Naive thymus-derived CD4-positive, alpha-beta T cell (primary cell): ENCODE results near the gene TOM1L2. TPM values are rescaled to one million over a fixed set of nuclear protein-coding genes. Genes with fewer than 3 reads are reported as not detected.

ENCODE experiments used
- ATAC-seq: fragments of 150-1000 bp; cut with Tn5 transposase; 2 replicates; pipeline ENCODE4 v1.10.0; 2021; ENCODE audit warnings: mild to moderate bottlenecking, moderate library complexity
- CTCF ChIA-PET: fragments of 350-600 bp; sonication (Branson Sonifier 250); formaldehyde crosslinking; loops from one replicate; lab custom pipeline; 2021; ENCODE audit warnings: antibody characterized with exemption; lab: Charles Lee
- POLR2A ChIA-PET: fragments of 350-600 bp; sonication (Branson Sonifier 250); formaldehyde crosslinking; loops from one replicate; lab custom pipeline; 2021; ENCODE audit warnings: antibody characterized with exemption, inconsistent platforms; lab: Charles Lee
- DNase-seq, 9 donors: peaks; one replicate each; pipeline versions ENCODE4 v3.0.0 to v3.0.0-alpha.2; 2020 to 2022; ENCODE audit warnings: mixed read lengths in 1 of 9
- H3K27ac ChIP-seq: one replicate; pipeline ENCODE4 v1.7.0; 2013; ENCODE audit warnings: mild to moderate bottlenecking, low read depth, low read length, moderate library complexity
- H3K27me3 ChIP-seq, 2 donors: one replicate each; pipeline ENCODE4 v1.7.0; 2013; ENCODE audit warnings: low read length in 2 of 2, mild to moderate bottlenecking in 2 of 2, moderate library complexity in 2 of 2; ENCODE audit not compliant: control insufficient read depth in 2 of 2, insufficient read depth in 2 of 2
- H3K36me3 ChIP-seq, 3 experiments: 1 replicate in 2 of 3; 2 replicates in 1 of 3; pipeline ENCODE4 v1.7.0; 2013; ENCODE audit warnings: low read length in 3 of 3, mild to moderate bottlenecking in 3 of 3, moderate library complexity in 1 of 3; ENCODE audit not compliant: insufficient read depth in 3 of 3, control insufficient read depth in 2 of 3
- H3K4me1 ChIP-seq, 2 donors: one replicate each; pipeline ENCODE4 v1.7.0; 2013; ENCODE audit warnings: low read length in 2 of 2, mild to moderate bottlenecking in 2 of 2, moderate library complexity in 1 of 2; ENCODE audit not compliant: control insufficient read depth in 2 of 2, insufficient read depth in 2 of 2
- H3K4me3 ChIP-seq: 2 replicates; pipeline ENCODE4 v1.7.0; 2013; ENCODE audit warnings: mild to moderate bottlenecking, low read length
- H3K9me3 ChIP-seq, 3 experiments: 1 replicate in 2 of 3; 2 replicates in 1 of 3; pipeline ENCODE4 v1.7.0; 2013; ENCODE audit warnings: low read length in 3 of 3; ENCODE audit not compliant: control insufficient read depth in 2 of 3
- H3K27ac Mint-ChIP-seq, 9 donors: one replicate each; pipeline ENCODE4 v1.8.0; 2020 to 2022; ENCODE audit warnings: mixed read lengths in 9 of 9, mild to moderate bottlenecking in 8 of 9, moderate library complexity in 5 of 9, inconsistent platforms in 2 of 9
- H3K27me3 Mint-ChIP-seq, 5 donors: one replicate each; pipeline ENCODE4 v1.8.0; 2021 to 2022; ENCODE audit warnings: mixed read lengths in 5 of 5, mild to moderate bottlenecking in 1 of 5
- H3K36me3 Mint-ChIP-seq, 5 donors: one replicate each; pipeline ENCODE4 v1.8.0; 2020 to 2022; ENCODE audit warnings: mixed read lengths in 5 of 5, mild to moderate bottlenecking in 3 of 5, inconsistent platforms in 1 of 5
- H3K4me1 Mint-ChIP-seq, 7 donors: one replicate each; pipeline ENCODE4 v1.8.0; 2020 to 2022; ENCODE audit warnings: mixed read lengths in 7 of 7, mild to moderate bottlenecking in 3 of 7, inconsistent platforms in 1 of 7
- H3K4me3 Mint-ChIP-seq, 10 donors: one replicate each; pipeline ENCODE4 v1.8.0; 2020 to 2022; ENCODE audit warnings: mild to moderate bottlenecking in 10 of 10, mixed read lengths in 10 of 10, moderate library complexity in 6 of 10, inconsistent platforms in 2 of 10
- H3K9me3 Mint-ChIP-seq, 11 donors: one replicate each; pipeline ENCODE4 v1.8.0; 2020 to 2022; ENCODE audit warnings: mixed read lengths in 11 of 11, mild to moderate bottlenecking in 4 of 11, inconsistent platforms in 1 of 11, moderate library complexity in 1 of 11
- intact Hi-C, 2 donors: fragments of 100-400 bp; cut with micrococcal nuclease; formaldehyde crosslinking; loops; one replicate each; pipeline ENCODE4 v1.15.1; 2023
- microRNA-seq: library from miRNA; unstranded; fragments of <30 nt; microRNA quantifications from one replicate; pipeline ENCODE4 v1.2.0, GENCODE V29; 2022; ENCODE audit warnings: borderline microRNAs expressed
- polyA plus RNA-seq, 2 donors: library from polyadenylated mRNA; unstranded; fragments of 300-500 nt; fragmentation: Illumina TruSeq; gene quantifications; one replicate each; pipeline ENCODE4 v1.2.3, GENCODE V29; 2021
- total RNA-seq, 6 experiments: library from RNA in 5 of 6; stranded (reverse) in 5 of 6; gene quantifications; 1 replicate in 5 of 6; 2 replicates in 1 of 6; pipeline ENCODE4 v1.2.3 and lab custom pipeline; 2021 to 2026

TOM1L2 gene
- total and polyA plus RNA-seq, 7 experiments from 2014 or later: 6.9 to 84.1 (median 61.0) TPM

- H3K4me1 Mint-ChIP-seq: peaks cover 18 to 28% (median 25%) of the 10 kb centered on the region in 7 donors
- POLR2A ChIA-PET: no interaction called here
Measured at GRCh38 chr17:17796787-17797061, 175.5 kb downstream of the TOM1L2 start.

GRCh38 chr17:17795946-17796786 is 176.0 kb downstream of the TOM1L2 start:
- Mint-ChIP-seq H3K36me3 (peaks cover 0 to 8% (median 0%) of the 10 kb centered on the region in 5 donors), H3K4me1 (peaks cover 18 to 29% (median 27%) of the 10 kb centered on the region in 7 donors), H3K27ac (no peak overlapping the region), H3K27me3 (no peaks in the 10 kb centered on the region), H3K4me3 (no peak overlapping the region), H3K9me3 (peaks cover 0 to 2% (median 0%) of the 10 kb centered on the region in 11 donors)
- H3K27ac ChIP-seq: no peak overlapping the region
- no peak overlapping the region for H3K4me3 ChIP-seq
- ChIA-PET CTCF (interaction anchor here (1.0 kb wide), 1 partner anchor 11 kb away, joined by 3 read pairs; no protein-coding TSS in a partner anchor), POLR2A (interaction anchor here (1.2 kb wide), 1 partner anchor 40 kb away, joined by 5 read pairs; no protein-coding TSS in a partner anchor)
- intact Hi-C loops: no loop called here
- H3K36me3 ChIP-seq: peaks cover 0 to 38% (median 0%) of the 10 kb centered on the region in 3 experiments
- no peaks in the 10 kb centered on the region for H3K27me3 ChIP-seq
- no peaks in the 10 kb centered on the region for H3K9me3 ChIP-seq
- DNase-seq (no peak), ATAC-seq (no peak)
- H3K4me1 ChIP-seq: peaks cover 8 to 19% of the 10 kb centered on the region in 2 donors

More at GRCh38 chr17:17796787-17797061, 175.5 kb downstream of the TOM1L2 start:
- H3K4me3 Mint-ChIP-seq: no peak overlapping the region
- CTCF ChIA-PET: interaction anchor here (1.0 kb wide), 1 partner anchor 11 kb away, joined by 3 read pairs; no protein-coding TSS in a partner anchor
- no peak for ATAC-seq
- intact Hi-C loops: no loop called here
- no peak overlapping the region for H3K27ac Mint-ChIP-seq
- Histone ChIP-seq H3K27me3 (no peaks in the 10 kb centered on the region), H3K4me3 (no peak overlapping the region), H3K36me3 (peaks cover 0 to 38% (median 0%) of the 10 kb centered on the region in 3 experiments), H3K9me3 (no peaks in the 10 kb centered on the region), H3K27ac (no peak overlapping the region), H3K4me1 (peaks cover 6 to 19% of the 10 kb centered on the region in 2 donors)
- no peak for DNase-seq
- H3K9me3 Mint-ChIP-seq: peaks cover 0 to 2% (median 0%) of the 10 kb centered on the region in 11 donors
- H3K27me3 Mint-ChIP-seq: no peaks in the 10 kb centered on the region
- H3K36me3 Mint-ChIP-seq: peaks cover 0 to 8% (median 0%) of the 10 kb centered on the region in 5 donors

GRCh38 chr17:17795296-17795695 is 176.9 kb downstream of the TOM1L2 start:
- Mint-ChIP-seq H3K9me3 (peaks cover 0 to 2% (median 0%) of the 10 kb centered on the region in 11 donors), H3K27ac (peak overlapping the region in 1 of 9 donors; percentile 31), H3K4me3 (no peak overlapping the region), H3K4me1 (peaks cover 19 to 35% (median 27%) of the 10 kb centered on the region in 7 donors), H3K36me3 (peaks cover 0 to 8% (median 0%) of the 10 kb centered on the region in 5 donors), H3K27me3 (no peaks in the 10 kb centered on the region)
- DNase-seq (no peak), ATAC-seq (no peak)
- CTCF ChIA-PET: interaction anchor here (0.7 kb wide), 1 partner anchor 24 kb away, joined by 3 read pairs; no protein-coding TSS in a partner anchor
- Histone ChIP-seq H3K36me3 (peaks cover 0 to 38% (median 0%) of the 10 kb centered on the region in 3 experiments), H3K9me3 (no peaks in the 10 kb centered on the region), H3K4me1 (peaks cover 8 to 19% of the 10 kb centered on the region in 2 donors), H3K27me3 (no peaks in the 10 kb centered on the region), H3K27ac (no peak overlapping the region), H3K4me3 (no peak overlapping the region)
- intact Hi-C loops: no loop called here
- POLR2A ChIA-PET: interaction anchor here (0.6 to 1.4 kb wide), 3 partner anchors 9 to 41 kb away, joined by 3 to 5 read pairs (median 5); no protein-coding TSS in a partner anchor

GRCh38 chr17:17794382-17794781 is 177.8 kb downstream of the TOM1L2 start:
- H3K4me3 Mint-ChIP-seq: peak overlapping the region in 3 of 10 donors; percentile 62 to 78 (median 70)
- H3K9me3 Mint-ChIP-seq: peaks cover 0 to 2% (median 0%) of the 10 kb centered on the region in 11 donors
- peaks cover 8 to 19% of the 10 kb centered on the region in 2 donors for H3K4me1 ChIP-seq
- H3K4me1 Mint-ChIP-seq: peaks cover 20 to 36% (median 27%) of the 10 kb centered on the region in 7 donors
- H3K27ac ChIP-seq: no peak overlapping the region
- no peaks in the 10 kb centered on the region for H3K27me3 ChIP-seq
- DNase-seq (no peak), ATAC-seq (no peak)
- H3K36me3 Mint-ChIP-seq: peaks cover 0 to 8% (median 0%) of the 10 kb centered on the region in 5 donors
- no peak overlapping the region for H3K4me3 ChIP-seq
- peak overlapping the region in 1 of 9 donors; percentile 65 for H3K27ac Mint-ChIP-seq
- H3K36me3 ChIP-seq: peaks cover 0 to 38% (median 0%) of the 10 kb centered on the region in 3 experiments
- no peaks in the 10 kb centered on the region for H3K27me3 Mint-ChIP-seq
- H3K9me3 ChIP-seq: no peaks in the 10 kb centered on the region
- CTCF ChIA-PET: interaction anchor here (0.9 kb wide), 1 partner anchor 17 kb away, joined by 3 read pairs; no protein-coding TSS in a partner anchor
- intact Hi-C loops: loop anchor here in 1 of 2 donors (5.0 kb wide), 1 partner anchor 293 kb away; the partner anchor contains the start of gene DRG2
- POLR2A ChIA-PET: interaction anchor here (0.6 to 1.4 kb wide), 4 partner anchors 8 to 116 kb away, joined by 3 to 5 read pairs (median 4); no protein-coding TSS in a partner anchor

Small RNA genes within 50 kb of the gene (microRNA-seq; reads per million reads assigned to microRNA genes)
- gene MIR33B (14.5 reads per million, percentile 28 among the genes with 10 or more reads in this experiment), gene MIR6777 (not detected)

Other genes with a start within 250 kb of the TOM1L2 start
- 100 to 1,000 TPM in 3 of 5 experiments, 10 to 100 TPM in 2; 30.9 to 281 (median 159) TPM for gene SREBF1, start 135.4 kb downstream of the TOM1L2 start, total RNA-seq
- gene SREBF1, start 135.4 kb downstream of the TOM1L2 start, polyA plus RNA-seq: 10 to 100 TPM; 22.4 to 41.3 TPM
- 1 to 10 TPM in 1 of 5 experiments, under 1 TPM in 1, not detected in 3; 1.00 to 2.4 TPM for gene DRC3, start 462 bp upstream of the TOM1L2 start, total RNA-seq
- gene DRC3, start 462 bp upstream of the TOM1L2 start, polyA plus RNA-seq: under 1 TPM in 1 of 2 donors, not detected in 1; 0.50 TPM
- 10 to 100 TPM; 26.3 to 36.7 (median 32.5) TPM for gene ATPAF2, start 66.8 kb upstream of the TOM1L2 start, total RNA-seq
- 10 to 100 TPM; 16.3 TPM for gene ATPAF2, start 66.8 kb upstream of the TOM1L2 start, polyA plus RNA-seq
- 10 to 100 TPM in 2 of 5 experiments, 1 to 10 TPM in 3; 6.0 to 11.4 (median 10.0) TPM for gene GID4, start 67.0 kb upstream of the TOM1L2 start, total RNA-seq
- 1 to 10 TPM; 5.9 to 7.0 TPM for gene GID4, start 67.0 kb upstream of the TOM1L2 start, polyA plus RNA-seq
- 10 to 100 TPM; 39.6 to 54.7 (median 48.8) TPM for gene DRG2, start 115.5 kb upstream of the TOM1L2 start, total RNA-seq
- gene DRG2, start 115.5 kb upstream of the TOM1L2 start, polyA plus RNA-seq: 10 to 100 TPM; 37.7 to 46.0 TPM
- gene MYO15A, start 136.4 kb upstream of the TOM1L2 start, total RNA-seq: 1 to 10 TPM in 3 of 5 experiments, under 1 TPM in 2; 0.53 to 2.0 (median 1.2) TPM
- under 1 TPM; 0.41 to 0.43 TPM for gene MYO15A, start 136.4 kb upstream of the TOM1L2 start, polyA plus RNA-seq
- 100 to 1,000 TPM in 3 of 5 experiments, 10 to 100 TPM in 2; 97.4 to 135 (median 108) TPM for gene ALKBH5, start 211.4 kb upstream of the TOM1L2 start, total RNA-seq
- gene ALKBH5, start 211.4 kb upstream of the TOM1L2 start, polyA plus RNA-seq: 100 to 1,000 TPM; 121 to 154 TPM